SK-N-MC (cell line): ENCODE data around the gene TMEM271.

Experiments used
- EZH2 ChIP-seq: fragments of 200-600 bp; sonication (generic); IDR thresholded peaks from one replicate; pipeline ENCODE4 v1.6.1; 2017; ENCODE audit warnings: antibody characterized with exemption
- FOXP2 ChIP-seq: optimal IDR thresholded peaks from 2 replicates; pipeline ENCODE3; 2011; ENCODE audit warnings: mild to moderate bottlenecking, moderate library complexity; ENCODE audit not compliant: insufficient read depth; ENCODE audit errors: extremely low read length, control extremely low read depth
- POLR2AphosphoS5 ChIP-seq: IDR thresholded peaks from 2 replicates; pipeline ENCODE4 v1.6.1; 2012; ENCODE audit warnings: mild to moderate bottlenecking, low read depth, low read length, borderline replicate concordance

DNA sequence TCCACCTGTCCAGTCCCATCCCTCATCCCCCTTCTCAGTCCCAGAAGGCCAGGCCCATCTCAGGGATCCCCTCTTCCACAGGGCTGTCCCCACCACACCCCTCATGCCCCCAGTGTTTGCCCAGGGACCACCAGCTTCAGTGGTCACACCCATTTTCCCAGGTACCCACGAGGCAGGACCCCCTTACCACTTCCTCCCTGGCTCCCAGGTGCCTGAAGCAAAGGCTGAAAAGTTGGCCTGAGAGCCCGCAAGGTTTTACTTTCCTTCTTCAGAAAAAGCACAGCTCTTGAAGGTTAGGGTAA lies 7.8 kb downstream of the TMEM271 start:
- TF ChIP-seq EZH2 (no peak), POLR2AphosphoS5 (no peak), FOXP2 (no peak)
